Fibroblast of upper back skin (primary cell): Measurements from ENCODE around the gene STK33.

Experiments
- DNase-seq: peaks from one replicate; pipeline ENCODE4 v3.0.0-alpha.2; 2013

The STK33 gene

DNA sequence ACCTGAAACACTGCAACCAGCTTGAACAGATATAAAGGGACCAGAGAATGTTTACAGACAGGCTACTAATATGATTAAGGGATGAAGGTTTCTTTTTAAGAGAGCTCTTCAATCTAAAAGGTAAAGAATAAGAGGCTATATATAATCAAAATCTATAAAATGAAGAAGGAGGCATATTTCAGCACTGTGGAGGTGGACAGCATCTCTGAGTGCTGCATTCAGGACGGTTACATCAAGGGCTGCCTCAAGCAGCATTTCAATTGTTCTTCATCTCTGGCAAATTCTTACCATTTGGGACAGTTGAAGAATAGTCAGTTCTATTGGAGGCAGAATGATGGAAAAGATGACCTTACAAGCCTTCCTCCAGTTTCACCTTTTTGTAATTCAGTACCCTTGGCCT lies 190.7 kb downstream of the STK33 start:
- peak; percentile 2 for DNase-seq

DNA sequence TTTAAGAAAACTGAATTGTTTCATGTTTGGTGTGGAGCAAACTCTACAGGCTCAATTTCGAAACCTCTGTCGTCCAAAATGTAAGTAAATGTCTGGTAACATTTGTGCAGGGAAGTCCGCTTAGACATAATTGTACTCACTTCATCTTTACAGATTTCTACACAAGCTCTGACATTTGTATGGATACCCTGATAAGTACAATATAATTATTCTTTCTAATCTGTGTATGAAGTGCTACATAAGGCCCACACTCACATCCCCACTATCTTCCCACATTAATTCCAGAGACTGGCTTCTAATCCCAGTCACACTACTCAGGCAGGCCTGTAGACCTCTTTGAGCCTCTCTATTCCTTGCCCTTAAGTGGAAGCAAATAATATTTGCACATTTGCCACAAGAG lies 201.1 kb downstream of the STK33 start:
- no peak for DNase-seq

DNA sequence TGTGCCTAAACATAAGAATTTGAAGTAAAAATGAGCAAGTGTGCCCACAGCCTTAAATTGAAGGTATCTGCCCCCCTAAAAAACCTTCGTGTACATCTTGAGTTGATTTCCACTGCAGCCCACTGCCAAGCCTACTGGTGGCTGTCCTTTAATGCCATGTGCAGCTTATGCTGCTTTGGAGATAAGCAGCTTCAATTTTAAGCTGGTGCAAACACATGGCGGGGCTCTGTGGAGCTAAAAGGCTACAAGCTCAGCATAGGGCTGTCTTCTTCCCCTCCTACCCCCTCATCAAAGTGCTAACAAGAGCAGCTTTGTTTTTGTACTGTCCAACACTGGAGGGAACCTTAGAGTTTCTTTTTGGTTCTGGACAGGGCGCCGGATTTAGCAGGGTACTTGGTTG lies 201.9 kb downstream of the STK33 start:
- DNase-seq: no peak

DNA sequence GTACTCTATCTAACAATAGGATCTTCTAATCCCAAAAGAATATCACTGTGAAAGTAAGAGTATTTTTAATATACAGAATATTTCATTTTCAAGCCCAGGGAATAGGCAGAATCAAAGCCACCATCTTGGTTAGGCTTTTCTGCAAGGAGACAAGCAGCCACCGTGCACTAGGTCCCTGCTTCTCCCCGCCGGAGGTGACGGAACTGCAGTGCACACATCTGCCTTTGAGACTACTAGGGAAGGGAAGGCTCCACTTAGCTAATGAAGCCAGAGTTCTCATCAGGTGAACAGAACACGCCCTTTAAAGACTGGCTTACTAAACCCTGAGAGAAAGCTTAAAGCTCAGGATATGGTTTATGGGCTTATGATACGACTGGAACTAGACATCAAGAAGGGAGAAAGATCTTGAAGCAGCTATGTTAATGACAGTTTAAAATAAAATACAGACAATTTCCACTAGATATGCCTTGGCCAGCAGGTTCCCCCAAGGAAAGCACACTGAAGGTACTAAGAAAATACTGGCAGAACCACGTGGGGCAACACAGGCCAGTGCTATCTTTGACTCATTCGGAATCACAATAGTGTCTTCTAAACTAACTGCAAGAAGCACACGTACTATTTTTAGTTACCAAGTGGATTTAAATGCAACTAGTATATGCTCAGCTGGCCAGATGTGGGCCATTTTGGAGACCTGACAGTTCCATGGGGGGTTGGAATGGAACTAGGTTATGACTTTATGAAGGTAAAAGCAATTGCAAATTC lies 203.0 kb downstream of the STK33 start:
- no peak for DNase-seq

DNA sequence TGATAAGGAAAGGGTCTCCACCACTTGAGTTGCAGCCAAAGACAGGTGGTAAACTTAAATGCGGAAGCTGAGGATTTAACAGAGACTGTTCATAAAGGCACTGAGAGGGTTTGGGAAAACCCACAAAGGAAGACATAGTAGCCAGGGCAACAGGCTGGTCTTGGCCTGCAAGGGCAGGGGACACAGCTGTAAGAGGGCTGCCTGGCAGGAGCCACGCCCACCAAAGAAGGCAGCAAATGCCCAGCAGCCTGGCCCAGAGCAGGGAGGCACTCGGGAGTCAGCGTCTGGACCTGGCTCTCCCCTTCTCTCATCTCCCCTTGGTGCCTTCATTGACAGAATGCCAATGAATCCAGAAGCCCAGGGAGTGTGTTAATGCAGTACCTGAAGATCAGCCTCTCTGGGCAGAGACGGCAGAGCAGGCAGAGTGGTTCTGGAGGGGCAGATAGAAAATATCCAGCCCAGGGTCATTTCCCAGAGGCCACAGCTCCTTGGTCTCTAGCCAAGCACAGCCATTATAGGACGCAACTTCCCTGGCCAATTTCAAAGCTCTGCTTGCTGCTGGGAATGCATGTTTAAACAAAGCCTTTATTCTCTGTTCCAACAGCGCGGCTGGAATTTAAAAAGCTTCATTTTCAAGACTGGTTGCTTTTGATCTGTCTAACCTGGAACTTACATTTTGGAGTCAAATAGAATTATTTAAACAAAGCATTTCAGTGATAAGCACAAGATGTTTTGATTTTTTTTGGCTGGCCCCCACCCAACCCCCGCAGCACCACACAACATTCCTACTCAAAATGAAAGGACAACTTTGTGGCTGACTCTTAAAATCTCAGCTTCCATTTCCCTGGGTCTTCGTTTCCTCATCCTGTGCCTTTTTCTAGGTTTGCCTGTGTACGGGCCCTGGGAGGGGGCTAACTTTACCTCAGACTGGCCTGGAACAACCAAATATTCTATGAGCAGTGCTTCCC lies 204.7 kb downstream of the STK33 start:
- no peak for DNase-seq

DNA sequence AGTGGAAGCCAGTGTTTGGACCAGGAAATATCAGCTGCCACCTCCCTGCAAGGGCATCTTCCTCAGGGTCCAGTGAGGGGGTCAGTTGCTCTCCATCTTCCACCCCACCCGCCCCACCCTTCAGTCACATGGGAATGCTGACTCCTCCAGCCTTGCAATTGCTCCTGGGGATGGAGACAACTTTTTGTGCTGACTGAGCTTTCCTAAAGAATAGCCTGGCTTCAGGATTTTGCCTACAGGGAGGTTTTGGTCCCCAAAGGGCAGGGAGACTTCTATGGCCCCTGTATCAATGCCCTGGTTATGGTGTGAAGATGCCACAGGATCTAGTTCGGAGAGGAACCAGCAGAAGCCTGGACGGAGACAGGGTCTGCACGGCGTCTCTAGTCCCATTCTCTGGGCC lies 206.3 kb downstream of the STK33 start:
- DNase-seq: no peak

DNA sequence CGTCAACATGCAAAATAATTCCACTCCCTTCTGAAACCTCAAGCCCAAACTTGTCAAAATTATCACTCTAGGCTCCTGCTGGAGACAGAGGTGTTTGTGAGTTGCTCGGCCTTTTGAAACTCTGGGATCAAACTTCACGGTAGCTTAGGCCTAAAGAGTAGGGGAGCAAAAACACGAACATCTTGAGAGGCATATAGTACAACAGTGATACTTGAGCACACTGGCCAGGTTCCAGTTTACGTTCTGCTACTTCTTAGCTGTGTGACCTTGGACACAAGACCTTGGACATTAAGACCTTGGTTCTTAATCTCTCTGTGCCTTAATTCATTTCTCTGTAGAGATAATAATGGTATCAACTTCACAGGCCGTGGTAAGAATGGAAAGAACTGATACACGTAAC lies 206.9 kb downstream of the STK33 start:
- DNase-seq: no peak

DNA sequence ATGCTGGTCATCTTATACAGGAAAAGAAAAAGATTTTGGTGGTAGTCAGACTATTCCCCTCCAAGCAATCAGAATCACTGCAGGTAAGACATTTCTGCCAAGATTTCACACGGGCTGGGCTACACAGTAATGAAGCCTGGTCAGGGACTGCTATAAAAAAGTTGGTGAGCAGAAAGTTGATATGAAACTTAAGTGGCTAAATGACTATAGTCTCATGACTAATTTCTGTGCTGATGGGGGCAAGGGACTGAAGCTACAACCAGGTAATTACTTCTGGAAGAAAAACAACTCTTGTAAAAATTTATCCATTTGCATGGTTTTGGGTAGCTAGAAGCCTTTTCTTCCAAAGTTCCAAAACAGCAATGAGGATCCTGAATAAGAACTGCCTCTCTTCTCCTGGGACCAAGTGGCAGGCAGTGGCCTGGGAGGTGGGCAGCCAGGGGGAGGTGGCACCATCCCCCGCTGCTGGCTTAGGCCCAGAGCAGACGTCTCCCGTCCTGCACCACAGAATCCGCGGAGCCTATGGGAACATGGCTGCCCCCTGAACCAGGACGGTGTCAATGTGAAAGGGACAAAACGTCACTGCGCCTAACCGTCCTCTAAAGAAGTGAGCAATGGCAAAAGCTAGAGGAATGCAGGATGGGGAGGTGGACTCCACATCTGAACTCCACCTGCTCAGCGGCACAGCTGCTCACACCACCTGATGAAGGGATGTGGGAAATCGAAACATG lies 207.7 kb downstream of the STK33 start:
- no peak for DNase-seq

DNA sequence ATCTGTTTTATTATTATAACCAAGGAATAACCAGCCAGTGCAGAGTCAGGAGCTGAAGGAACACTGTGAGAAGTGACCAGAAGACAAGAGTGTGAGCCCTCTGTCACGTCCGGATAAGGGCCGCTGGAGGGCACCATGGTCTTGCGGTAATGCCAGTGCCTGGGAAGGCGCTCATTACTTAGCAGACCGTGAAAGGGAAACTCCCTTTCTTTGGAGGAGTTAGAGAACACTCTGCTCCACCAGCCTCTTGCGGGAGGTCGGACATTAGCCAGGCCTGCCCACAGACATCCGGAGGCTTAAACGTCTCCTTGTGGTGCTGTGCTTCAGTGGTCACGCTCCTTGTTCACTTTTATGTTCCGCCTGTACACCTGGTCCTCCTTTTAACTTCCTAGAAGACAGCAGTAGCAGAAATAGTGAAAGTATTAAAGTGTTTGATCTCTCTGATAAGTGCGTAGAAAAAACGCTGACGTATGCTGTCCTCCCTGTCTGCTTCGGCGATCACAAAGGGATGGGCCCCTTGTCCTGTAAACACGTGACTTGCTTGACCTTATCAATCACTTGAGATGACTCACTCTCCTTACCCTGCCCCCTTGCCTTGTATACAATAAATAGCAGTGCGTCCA lies 209.7 kb downstream of the STK33 start:
- peak; percentile 4 for DNase-seq

DNA sequence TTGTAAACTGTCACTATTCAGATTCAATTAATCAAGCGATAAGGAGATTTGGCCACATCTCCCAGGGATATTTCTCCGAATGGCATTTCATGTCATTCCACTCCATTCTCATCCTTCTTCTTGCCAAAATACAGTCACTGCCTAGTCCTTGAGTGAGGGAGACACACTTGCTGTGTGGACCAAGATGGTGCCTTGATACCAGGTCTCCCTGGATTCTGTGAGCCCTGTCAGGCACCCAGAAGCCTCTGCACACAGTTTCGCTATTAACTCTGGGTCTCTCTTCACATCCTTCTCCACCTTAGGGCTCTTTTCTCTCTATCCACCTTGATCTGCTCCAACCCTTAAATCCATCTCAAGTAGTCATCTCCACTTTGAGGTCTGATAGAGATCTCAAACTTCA lies 210.4 kb downstream of the STK33 start:
- no peak for DNase-seq

DNA sequence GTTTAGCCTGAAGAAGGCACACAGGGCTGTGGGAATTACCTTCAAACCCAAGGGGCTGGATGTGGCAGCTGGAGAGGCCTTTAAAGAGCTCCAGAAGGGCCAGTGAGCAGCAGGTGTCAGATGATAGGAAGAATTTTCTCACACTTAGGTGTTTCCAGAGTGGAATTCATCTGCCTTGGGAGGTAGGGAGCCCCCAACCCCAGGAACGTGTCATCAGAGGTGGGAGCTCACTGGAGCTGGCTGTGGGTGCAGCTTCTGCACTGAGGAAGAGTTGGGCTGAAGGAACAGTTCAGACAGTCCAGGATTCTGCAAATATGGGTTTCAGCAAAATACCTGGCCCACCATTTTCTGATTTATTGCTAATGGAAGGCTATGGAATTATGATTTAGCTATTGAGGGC lies 210.8 kb downstream of the STK33 start:
- DNase-seq: no peak

DNA sequence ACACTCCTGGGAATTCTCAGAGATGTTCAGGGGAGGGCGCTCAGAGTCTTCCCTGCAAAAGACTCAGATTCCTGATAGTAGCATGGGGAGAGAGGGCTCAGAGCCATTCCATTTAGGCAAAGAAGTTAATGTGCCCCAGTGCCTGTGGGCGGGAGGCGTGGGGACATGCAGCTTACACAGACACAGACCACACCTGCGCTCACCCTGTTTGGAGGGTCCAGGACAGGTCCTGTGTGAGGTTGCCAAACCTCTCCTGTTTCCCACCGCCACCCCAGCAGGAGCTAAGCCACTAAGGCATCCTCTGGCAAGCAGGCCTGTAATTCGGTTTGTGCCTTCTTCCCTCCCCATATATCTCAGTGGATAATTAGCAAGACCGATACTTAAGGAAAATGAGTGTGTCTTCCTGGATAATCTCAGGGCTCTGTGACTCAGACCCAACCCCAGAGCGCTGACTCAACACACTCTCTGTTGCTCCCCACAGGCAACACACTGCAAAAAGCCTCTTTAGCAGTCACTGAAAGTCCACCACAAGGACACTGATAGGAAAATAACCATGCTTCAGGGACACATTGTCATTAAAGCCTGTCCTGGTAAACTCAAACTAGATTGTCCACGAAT lies 211.5 kb downstream of the STK33 start:
- peak; percentile 43 for DNase-seq

DNA sequence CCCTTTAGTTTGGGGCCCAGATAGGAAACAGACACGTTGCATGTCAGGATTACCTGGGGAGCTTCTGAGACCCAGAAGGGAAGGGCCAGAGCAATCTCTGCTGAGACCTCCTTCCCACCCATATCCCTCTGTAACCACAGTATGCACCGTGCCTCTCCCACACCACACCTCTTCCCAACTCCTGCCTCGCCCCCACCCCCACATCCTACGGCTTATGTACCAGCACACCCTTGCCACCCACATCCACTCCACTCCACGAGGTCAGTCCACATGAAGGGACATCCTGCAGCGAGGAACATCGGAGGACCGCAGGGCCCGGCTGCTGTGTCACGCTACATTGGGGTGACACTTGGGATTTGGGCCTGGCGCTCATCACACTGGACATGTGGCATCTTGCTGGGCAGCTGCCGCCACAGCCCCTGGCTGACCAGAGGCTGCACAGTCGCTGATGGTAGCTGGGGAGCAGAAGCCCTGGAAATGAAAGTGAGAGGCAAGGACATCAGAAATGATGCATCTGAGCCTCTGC lies 212.1 kb downstream of the STK33 start:
- no peak for DNase-seq

DNA sequence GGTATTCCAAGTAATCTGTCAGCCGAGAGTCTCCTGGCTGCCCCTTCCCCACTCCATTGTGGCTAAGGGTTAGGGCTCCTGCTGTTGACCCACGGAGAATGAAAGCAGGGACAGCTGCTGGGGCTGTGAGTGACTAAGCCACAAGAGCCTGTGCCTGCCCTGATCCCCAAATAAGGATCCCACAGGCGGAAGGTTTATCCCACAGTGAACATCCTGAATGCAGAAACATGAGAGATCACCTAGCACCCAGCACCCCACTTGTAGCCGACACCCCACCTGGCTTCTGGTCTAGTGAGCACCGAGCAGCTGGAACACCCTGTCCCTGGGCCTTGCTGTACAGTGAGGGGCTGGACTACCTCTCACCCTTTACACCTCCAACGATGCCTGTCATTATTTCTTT lies 212.7 kb downstream of the STK33 start:
- no peak for DNase-seq

DNA sequence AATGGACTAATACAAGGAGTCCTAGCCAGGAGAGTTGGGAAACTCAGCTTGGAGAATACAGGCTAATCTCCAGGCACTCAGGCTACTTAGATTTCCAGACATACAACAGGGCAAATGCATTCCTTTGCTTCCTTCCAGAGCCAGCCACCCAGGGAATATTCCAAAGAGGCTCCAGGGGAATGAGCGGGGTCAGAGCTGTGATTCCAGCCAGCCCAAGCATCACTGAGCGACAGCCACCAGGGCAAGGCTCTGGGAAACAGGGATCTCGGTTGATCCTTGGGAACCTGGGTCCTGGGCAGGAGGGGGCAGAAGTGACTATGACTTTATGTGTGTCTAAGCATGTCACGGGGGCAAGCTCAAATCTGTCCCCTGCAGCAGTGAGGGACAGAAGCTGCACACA lies 218.1 kb downstream of the STK33 start:
- no peak for DNase-seq

DNA sequence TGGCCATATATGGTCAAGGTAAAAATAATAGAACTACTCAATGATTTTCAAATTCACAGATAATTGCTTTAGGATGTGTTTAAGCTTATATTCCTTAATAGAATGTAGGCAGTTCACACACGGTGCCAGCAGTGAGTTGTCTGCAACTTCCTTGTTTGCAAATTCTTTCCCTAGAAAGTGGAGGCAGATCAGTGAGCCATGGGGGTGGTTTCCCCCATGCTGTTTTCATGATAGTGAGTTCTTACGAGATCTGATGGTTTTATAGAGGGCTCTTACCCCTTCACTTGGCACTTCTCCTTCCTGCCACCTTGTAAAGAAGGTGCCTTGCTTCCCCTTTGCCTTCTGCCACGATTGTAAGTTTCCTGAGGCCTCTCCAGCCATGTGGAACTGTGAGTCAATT lies 218.6 kb downstream of the STK33 start:
- no peak for DNase-seq

DNA sequence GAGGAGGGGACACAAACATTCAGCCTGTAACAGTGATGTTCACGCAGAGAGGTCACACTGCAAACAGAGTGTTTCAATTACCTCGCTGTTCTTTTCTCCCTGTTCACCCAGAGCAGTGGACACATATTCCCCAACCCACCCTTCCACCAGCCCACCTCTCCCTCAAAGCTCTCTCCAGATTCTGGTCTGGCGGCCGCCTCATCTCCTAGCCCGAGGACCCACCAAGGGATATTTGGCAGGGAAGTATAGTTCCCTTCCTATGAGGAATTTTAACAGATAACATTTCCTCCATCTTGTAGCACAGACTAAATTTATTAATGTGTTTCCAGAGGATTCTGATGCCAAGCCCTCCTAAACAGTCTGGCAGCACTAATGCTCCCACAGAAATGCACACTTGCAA lies 219.3 kb downstream of the STK33 start:
- no peak for DNase-seq

DNA sequence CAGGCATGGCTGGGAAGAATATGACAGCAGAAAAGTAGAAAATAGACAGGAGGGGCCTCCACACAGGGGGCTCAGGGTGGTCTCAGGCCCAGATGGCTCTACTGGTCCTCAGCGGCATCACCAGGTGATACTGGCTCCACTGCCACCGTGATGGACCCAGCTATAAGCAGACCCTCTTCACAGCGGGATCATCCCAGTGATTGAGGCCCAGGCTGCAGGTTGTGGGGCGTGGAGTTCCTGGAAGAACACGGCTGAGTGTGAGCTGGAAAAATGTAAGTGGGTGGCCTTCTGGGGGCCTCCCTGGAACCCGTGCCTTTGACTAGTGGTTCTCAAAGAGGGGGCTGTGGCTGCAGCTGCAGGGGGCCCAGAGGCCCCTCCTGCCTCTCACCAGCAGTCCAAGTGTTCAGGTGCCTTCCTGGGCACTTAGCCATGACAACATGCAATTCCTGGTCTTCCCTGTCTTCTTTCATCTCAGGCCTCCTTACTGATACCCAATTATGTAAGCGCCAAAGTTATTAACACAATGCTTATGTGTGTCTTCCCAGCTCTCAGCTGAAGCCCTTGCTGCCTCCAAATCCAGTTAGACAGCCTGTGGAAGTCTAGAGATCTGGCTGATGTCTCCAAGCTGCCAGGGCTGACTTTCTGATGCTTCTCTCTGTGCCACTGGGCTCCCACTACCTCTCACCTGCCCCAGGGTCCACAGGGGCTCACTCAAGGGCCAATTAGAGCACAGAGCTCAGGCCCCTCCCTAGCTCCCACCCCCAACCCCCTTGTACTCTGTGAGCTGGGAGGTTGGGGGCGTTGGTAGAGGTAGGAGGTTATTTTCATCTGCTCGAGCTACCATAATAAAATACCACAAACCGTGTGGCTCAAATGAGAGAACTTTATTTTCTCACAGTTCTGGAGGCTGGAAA lies 220.3 kb downstream of the STK33 start:
- DNase-seq: no peak

DNA sequence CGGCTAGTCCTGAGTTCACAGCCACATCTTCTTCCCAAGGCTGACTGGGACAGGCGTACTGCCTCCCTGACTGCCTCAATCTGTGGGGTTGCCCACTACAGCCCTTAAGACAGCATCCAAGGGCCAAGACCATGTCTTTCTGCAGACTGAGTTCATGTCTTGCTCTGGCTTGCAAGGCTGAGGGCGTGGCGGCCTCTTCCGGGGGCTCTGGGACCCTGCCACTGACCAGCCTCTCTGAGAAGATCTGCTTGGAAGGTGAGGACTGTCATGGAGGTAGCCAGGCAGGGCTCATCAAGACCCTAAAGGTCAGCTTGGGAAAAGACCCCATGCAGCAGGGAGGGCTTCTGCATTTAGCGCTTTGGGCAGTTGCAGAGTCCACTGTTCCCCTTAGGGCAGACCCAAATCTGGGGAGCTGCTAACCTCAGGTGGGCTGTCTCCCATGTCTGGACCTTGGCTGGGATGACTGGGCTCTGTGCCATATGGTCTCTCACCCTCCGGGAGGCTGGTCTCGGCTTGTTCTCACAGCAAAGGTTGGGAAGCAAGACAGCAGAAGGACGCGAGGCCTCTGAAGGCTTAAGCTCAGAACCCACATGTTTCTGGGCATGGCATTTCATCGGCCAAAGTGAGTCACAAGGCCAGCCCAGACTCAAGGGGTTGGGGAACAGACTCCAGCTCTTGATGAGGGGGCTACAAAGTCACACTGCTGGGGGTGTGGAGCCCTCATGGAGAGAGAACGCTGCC lies 221.2 kb downstream of the STK33 start:
- no peak for DNase-seq

DNA sequence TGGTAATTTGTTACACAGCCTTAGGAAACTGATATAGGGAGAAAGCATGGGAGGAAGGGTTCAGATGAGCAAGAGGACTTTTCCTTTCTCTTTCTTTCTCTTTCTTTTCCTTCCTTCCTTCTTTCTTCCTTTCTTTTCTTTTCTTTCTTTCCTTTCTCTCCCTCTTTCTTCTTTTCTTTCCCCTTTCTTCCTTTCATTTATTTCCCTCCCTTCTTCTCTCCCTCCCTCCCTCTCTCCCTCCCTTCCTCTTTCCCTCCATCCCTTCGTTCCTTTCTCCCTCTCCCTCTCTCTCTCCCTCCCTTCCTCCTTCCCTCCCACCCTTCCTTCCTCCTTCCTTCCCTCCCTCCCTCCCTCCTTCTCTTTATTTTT lies 222.5 kb downstream of the STK33 start:
- no peak for DNase-seq
